ENCODE measurements around the gene APCDD1. TPM values are rescaled to one million over a fixed set of nuclear protein-coding genes. Genes with fewer than 3 reads are reported as not detected.

Gene APCDD1
- total and polyA plus RNA-seq, 7 experiments from 2014 or later, result 0.16 to 0.81 TPM; not detected in 5

DNA sequence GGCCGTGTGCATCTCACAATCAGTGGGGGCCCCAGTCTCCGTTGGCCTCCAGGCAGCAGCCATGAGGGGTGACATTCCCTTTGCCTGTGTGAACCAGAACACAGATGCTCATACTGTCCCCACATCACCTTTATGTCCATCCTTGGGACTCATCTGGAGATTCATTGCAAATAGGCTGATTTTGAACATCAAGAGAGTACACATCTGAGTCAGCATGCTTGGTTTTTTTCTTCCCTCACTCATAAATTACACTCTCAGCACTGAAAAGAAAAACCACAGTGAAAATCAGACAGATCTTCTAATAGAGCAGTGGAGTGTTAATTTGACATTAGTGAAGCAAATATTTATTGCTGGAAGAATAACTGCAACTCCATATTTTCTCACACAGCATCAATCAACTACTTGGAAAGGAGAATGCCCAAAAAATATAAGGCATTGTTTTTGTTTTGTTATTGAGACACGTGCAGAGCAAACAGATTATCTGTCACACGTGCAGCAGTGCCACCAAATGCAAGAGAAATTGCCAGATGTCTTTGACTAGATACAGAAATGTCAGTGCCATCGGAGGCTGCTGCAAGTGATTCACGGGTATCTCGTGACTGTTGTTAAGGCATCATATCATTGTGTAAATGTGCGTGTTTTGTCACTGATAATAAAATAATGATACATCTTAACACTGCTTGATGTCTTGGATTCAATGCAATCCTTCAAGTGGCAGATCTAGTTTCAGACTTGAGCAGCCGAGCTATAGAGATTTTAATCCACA, 10.9 kb downstream of the APCDD1 start:
- intact Hi-C loops (cut with micrococcal nuclease), result no loop called here
- H3K4me3 ChIP-seq (ENCODE audit: low read length), result no peak overlapping the region
- Mint-ChIP-seq H3K4me1 (no peaks in the 10 kb centered on the region), H3K4me3 (no peak overlapping the region), H3K27me3 (peaks cover 7 to 22% (median 14%) of the 10 kb centered on the region in 5 donors), H3K9me3 (peaks cover 0 to 6% (median 0%) of the 10 kb centered on the region in 11 donors), H3K27ac (no peak overlapping the region), H3K36me3 (no peaks in the 10 kb centered on the region)
- H3K27me3 ChIP-seq (ENCODE audit: control insufficient read depth in 2 of 2, insufficient read depth in 2 of 2, low read length in 2 of 2), result no peaks in the 10 kb centered on the region
- ChIA-PET CTCF (no interaction called here), POLR2A (no interaction called here)
- no peaks in the 10 kb centered on the region for H3K9me3 ChIP-seq (ENCODE audit: control insufficient read depth in 2 of 3, low read length in 3 of 3)
- no peak overlapping the region for H3K27ac ChIP-seq (ENCODE audit: low read depth, low read length)
- ATAC-seq (no peak), DNase-seq (no peak)
- H3K4me1 ChIP-seq (ENCODE audit: control insufficient read depth in 2 of 2, insufficient read depth in 2 of 2, low read length in 2 of 2), result no peaks in the 10 kb centered on the region
- no peaks in the 10 kb centered on the region for H3K36me3 ChIP-seq (ENCODE audit: control insufficient read depth in 2 of 3, insufficient read depth in 3 of 3, low read length in 3 of 3)

DNA sequence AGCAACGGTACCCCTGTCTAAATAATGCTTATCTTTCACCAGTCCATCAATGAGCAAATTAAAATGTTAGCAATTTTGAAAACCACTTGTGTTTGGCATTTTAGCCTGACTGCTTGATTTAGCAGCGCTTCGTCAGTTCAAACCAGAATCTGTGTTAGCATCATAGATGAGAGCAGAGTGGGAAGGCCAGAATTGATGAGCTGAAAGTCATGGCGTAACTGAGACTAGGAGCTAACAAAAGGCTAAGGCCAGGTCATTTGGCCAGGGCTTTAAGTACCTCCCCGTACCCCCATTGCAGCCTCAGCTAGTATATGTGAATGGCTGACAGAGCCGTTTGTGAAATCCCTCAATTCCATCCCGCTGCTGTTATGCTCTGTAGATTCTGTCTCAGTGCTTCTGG, 16.0 kb downstream of the APCDD1 start:
- no peak for DNase-seq
- H3K36me3 ChIP-seq (ENCODE audit: control insufficient read depth in 2 of 3, insufficient read depth in 3 of 3, low read length in 3 of 3), result no peaks in the 10 kb centered on the region
- peaks cover 7 to 24% (median 11%) of the 10 kb centered on the region in 5 donors for H3K27me3 Mint-ChIP-seq
- H3K27me3 ChIP-seq (ENCODE audit: control insufficient read depth in 2 of 2, insufficient read depth in 2 of 2, low read length in 2 of 2), result no peaks in the 10 kb centered on the region
- H3K36me3 Mint-ChIP-seq, result no peaks in the 10 kb centered on the region
- no peak overlapping the region for H3K4me3 ChIP-seq (ENCODE audit: low read length)
- POLR2A ChIA-PET, result no interaction called here
- H3K9me3 Mint-ChIP-seq, result no peaks in the 10 kb centered on the region
- no peaks in the 10 kb centered on the region for H3K4me1 ChIP-seq (ENCODE audit: control insufficient read depth in 2 of 2, insufficient read depth in 2 of 2, low read length in 2 of 2)
- H3K9me3 ChIP-seq (ENCODE audit: control insufficient read depth in 2 of 3, low read length in 3 of 3), result no peaks in the 10 kb centered on the region
- H3K4me3 Mint-ChIP-seq, result no peak overlapping the region
- H3K4me1 Mint-ChIP-seq, result peaks cover 0 to 3% (median 0%) of the 10 kb centered on the region in 7 donors
- ATAC-seq, result no peak
- no peak overlapping the region for H3K27ac Mint-ChIP-seq
- CTCF ChIA-PET, result no interaction called here
- no peak overlapping the region for H3K27ac ChIP-seq (ENCODE audit: low read depth, low read length)
- intact Hi-C loops (cut with micrococcal nuclease), result no loop called here

DNA sequence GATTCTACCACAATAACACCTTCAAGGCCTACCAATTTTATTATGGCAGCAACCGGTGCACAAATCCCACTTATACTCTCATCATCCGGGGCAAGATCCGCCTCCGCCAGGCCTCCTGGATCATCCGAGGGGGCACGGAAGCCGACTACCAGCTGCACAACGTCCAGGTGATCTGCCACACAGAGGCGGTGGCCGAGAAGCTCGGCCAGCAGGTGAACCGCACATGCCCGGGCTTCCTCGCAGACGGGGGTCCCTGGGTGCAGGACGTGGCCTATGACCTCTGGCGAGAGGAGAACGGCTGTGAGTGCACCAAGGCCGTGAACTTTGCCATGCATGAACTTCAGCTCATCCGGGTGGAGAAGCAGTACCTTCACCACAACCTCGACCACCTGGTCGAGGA, 17.1 kb downstream of the APCDD1 start:
- Mint-ChIP-seq H3K27me3 (peaks cover 7 to 34% (median 15%) of the 10 kb centered on the region in 5 donors), H3K27ac (no peak overlapping the region), H3K9me3 (no peaks in the 10 kb centered on the region), H3K36me3 (no peaks in the 10 kb centered on the region), H3K4me3 (no peak overlapping the region), H3K4me1 (peaks cover 0 to 3% (median 0%) of the 10 kb centered on the region in 7 donors)
- H3K4me3 ChIP-seq (ENCODE audit: low read length), result no peak overlapping the region
- H3K27ac ChIP-seq (ENCODE audit: low read depth, low read length), result no peak overlapping the region
- intact Hi-C loops (cut with micrococcal nuclease), result no loop called here
- ATAC-seq (no peak), DNase-seq (no peak)
- H3K4me1 ChIP-seq (ENCODE audit: control insufficient read depth in 2 of 2, insufficient read depth in 2 of 2, low read length in 2 of 2), result no peaks in the 10 kb centered on the region
- H3K36me3 ChIP-seq (ENCODE audit: control insufficient read depth in 2 of 3, insufficient read depth in 3 of 3, low read length in 3 of 3), result no peaks in the 10 kb centered on the region
- no peaks in the 10 kb centered on the region for H3K9me3 ChIP-seq (ENCODE audit: control insufficient read depth in 2 of 3, low read length in 3 of 3)
- ChIA-PET CTCF (no interaction called here), POLR2A (no interaction called here)
- H3K27me3 ChIP-seq (ENCODE audit: control insufficient read depth in 2 of 2, insufficient read depth in 2 of 2, low read length in 2 of 2), result no peaks in the 10 kb centered on the region

DNA sequence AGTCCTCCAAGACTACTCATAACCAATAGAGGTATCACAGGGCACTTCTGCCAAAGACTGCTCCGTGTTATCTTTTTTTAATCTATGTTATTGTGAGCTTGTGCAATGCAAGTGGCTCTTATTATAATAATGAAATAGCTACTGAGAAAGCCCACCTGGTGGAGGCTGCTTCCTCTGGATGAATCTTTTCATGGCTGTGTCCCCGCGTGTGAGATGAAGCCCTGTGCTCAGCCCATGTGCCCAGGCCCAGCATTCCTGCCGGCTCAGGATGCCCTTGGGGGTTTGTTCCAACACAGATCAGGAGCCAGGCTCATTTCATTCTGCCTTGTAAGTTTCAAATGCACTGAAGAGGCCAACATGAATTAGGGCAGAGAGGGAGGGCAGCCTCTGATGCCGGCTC, 18.7 kb downstream of the APCDD1 start:
- no peaks in the 10 kb centered on the region for H3K27me3 ChIP-seq (ENCODE audit: control insufficient read depth in 2 of 2, insufficient read depth in 2 of 2, low read length in 2 of 2)
- H3K36me3 Mint-ChIP-seq, result no peaks in the 10 kb centered on the region
- POLR2A ChIA-PET, result no interaction called here

DNA sequence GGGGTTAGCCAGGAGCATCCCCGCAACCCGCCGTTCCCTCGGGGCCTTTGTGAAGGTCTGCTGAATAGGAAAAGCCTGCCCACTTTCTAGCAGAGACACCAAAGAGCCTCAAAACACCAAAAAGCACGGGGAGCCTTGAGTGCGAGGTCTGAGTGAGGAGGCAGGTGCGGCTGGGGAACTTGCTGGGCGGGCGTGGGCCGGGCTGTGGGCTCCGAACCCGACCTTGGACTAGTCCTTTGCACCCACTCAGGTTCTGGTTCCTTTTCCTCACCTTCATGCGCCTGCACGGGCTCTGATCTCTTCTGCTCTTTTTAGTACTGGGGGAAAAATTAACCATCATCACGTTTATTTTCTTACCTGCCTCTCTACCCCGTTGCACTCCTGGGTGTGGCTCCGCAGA, 19.9 kb downstream of the APCDD1 start:
- Mint-ChIP-seq H3K9me3 (no peaks in the 10 kb centered on the region), H3K36me3 (no peaks in the 10 kb centered on the region), H3K27ac (no peak overlapping the region), H3K27me3 (peaks cover 8 to 44% (median 25%) of the 10 kb centered on the region in 5 donors), H3K4me3 (no peak overlapping the region), H3K4me1 (peaks cover 0 to 3% (median 0%) of the 10 kb centered on the region in 7 donors)
- DNase-seq (no peak), ATAC-seq (no peak)
- CTCF ChIA-PET, result no interaction called here
- Histone ChIP-seq H3K27me3 (ENCODE audit: control insufficient read depth in 2 of 2, insufficient read depth in 2 of 2, low read length in 2 of 2) (no peaks in the 10 kb centered on the region), H3K4me3 (ENCODE audit: low read length) (no peak overlapping the region), H3K36me3 (ENCODE audit: control insufficient read depth in 2 of 3, insufficient read depth in 3 of 3, low read length in 3 of 3) (no peaks in the 10 kb centered on the region), H3K9me3 (ENCODE audit: control insufficient read depth in 2 of 3, low read length in 3 of 3) (no peaks in the 10 kb centered on the region), H3K4me1 (ENCODE audit: control insufficient read depth in 2 of 2, insufficient read depth in 2 of 2, low read length in 2 of 2) (no peaks in the 10 kb centered on the region), H3K27ac (ENCODE audit: low read depth, low read length) (no peak overlapping the region)
- intact Hi-C loops (cut with micrococcal nuclease), result no loop called here
- POLR2A ChIA-PET, result no interaction called here

More for the DNA sequence above, 18.7 kb downstream of the APCDD1 start:
- Mint-ChIP-seq H3K27ac (no peak overlapping the region), H3K9me3 (no peaks in the 10 kb centered on the region), H3K4me3 (no peak overlapping the region), H3K27me3 (peaks cover 7 to 38% (median 21%) of the 10 kb centered on the region in 5 donors), H3K4me1 (peaks cover 0 to 3% (median 0%) of the 10 kb centered on the region in 7 donors)
- Histone ChIP-seq H3K9me3 (ENCODE audit: control insufficient read depth in 2 of 3, low read length in 3 of 3) (no peaks in the 10 kb centered on the region), H3K36me3 (ENCODE audit: control insufficient read depth in 2 of 3, insufficient read depth in 3 of 3, low read length in 3 of 3) (no peaks in the 10 kb centered on the region), H3K4me1 (ENCODE audit: control insufficient read depth in 2 of 2, insufficient read depth in 2 of 2, low read length in 2 of 2) (no peaks in the 10 kb centered on the region), H3K4me3 (ENCODE audit: low read length) (no peak overlapping the region), H3K27ac (ENCODE audit: low read depth, low read length) (no peak overlapping the region)
- CTCF ChIA-PET, result no interaction called here
- intact Hi-C loops (cut with micrococcal nuclease), result no loop called here
- no peak for DNase-seq
- no peak for ATAC-seq

DNA sequence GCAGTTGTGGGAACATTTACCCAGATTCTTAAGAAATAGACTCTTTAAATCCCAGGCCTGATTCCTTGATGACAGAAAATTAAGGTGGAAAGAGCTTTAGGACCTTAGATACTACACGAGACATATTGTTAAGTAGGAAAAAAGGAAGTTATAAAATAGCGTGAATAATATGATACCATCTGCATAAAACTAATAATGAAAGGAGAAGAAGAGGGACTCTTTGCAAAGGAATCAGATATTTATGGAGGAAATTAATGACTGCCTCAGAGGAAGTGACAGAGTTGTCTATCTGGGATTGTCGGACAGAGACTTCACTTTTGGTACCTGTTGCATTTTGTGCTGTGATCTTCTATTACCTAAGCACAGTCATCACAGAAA, 20.8 kb downstream of the APCDD1 start:
- CTCF ChIA-PET, result interaction anchor here (0.7 kb wide), 1 partner anchor 13 kb away, joined by 4 read pairs; no protein-coding TSS in a partner anchor
- Mint-ChIP-seq H3K4me1 (peaks cover 0 to 3% (median 0%) of the 10 kb centered on the region in 7 donors), H3K27me3 (peaks cover 6 to 47% (median 25%) of the 10 kb centered on the region in 5 donors), H3K36me3 (no peaks in the 10 kb centered on the region), H3K4me3 (no peak overlapping the region), H3K27ac (no peak overlapping the region), H3K9me3 (no peaks in the 10 kb centered on the region)
- H3K27me3 ChIP-seq (ENCODE audit: control insufficient read depth in 2 of 2, insufficient read depth in 2 of 2, low read length in 2 of 2), result no peaks in the 10 kb centered on the region
- H3K27ac ChIP-seq (ENCODE audit: low read depth, low read length), result no peak overlapping the region
- H3K4me1 ChIP-seq (ENCODE audit: control insufficient read depth in 2 of 2, insufficient read depth in 2 of 2, low read length in 2 of 2), result no peaks in the 10 kb centered on the region
- no peaks in the 10 kb centered on the region for H3K9me3 ChIP-seq (ENCODE audit: control insufficient read depth in 2 of 3, low read length in 3 of 3)
- no peak overlapping the region for H3K4me3 ChIP-seq (ENCODE audit: low read length)
- POLR2A ChIA-PET, result no interaction called here
- no peak for ATAC-seq
- no peak for DNase-seq
- intact Hi-C loops (cut with micrococcal nuclease), result no loop called here
- H3K36me3 ChIP-seq (ENCODE audit: control insufficient read depth in 2 of 3, insufficient read depth in 3 of 3, low read length in 3 of 3), result no peaks in the 10 kb centered on the region

DNA sequence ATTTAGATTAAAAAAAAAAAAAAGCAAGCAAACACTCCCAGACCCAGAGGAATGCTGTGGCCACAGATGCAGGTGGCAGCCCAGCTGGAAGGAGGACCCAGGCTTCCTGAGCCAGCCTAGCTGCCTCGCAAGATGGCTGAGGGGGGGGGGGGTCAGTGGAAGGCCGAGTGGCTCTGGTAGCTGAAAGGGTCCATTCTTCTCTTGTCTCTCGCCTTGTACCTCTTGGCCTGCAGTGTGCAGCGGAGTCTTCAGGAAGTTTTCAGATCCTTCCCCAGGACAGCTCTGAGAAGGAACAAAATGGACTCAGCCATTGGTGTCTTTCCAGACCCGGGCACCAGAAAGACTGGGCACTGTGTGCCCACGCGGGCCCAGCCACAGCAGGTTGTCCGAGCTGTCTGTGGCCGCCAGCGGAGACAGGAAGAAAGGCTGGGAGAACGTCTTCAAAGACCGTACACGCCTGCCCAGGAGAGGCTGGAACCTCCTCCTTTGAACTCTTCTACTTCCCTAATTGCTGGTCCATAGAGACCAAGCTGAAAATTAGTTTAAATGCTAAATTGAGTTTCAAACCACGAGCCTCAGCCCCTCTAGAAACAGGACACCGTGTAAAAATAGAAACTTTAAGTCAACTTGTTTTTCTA, 21.3 kb downstream of the APCDD1 start:
- Mint-ChIP-seq H3K9me3 (no peaks in the 10 kb centered on the region), H3K4me3 (no peak overlapping the region), H3K36me3 (no peaks in the 10 kb centered on the region), H3K4me1 (peaks cover 0 to 3% (median 0%) of the 10 kb centered on the region in 7 donors), H3K27ac (no peak overlapping the region), H3K27me3 (peaks cover 6 to 47% (median 25%) of the 10 kb centered on the region in 5 donors)
- Histone ChIP-seq H3K27me3 (ENCODE audit: control insufficient read depth in 2 of 2, insufficient read depth in 2 of 2, low read length in 2 of 2) (no peaks in the 10 kb centered on the region), H3K36me3 (ENCODE audit: control insufficient read depth in 2 of 3, insufficient read depth in 3 of 3, low read length in 3 of 3) (no peaks in the 10 kb centered on the region), H3K4me1 (ENCODE audit: control insufficient read depth in 2 of 2, insufficient read depth in 2 of 2, low read length in 2 of 2) (no peaks in the 10 kb centered on the region), H3K9me3 (ENCODE audit: control insufficient read depth in 2 of 3, low read length in 3 of 3) (no peaks in the 10 kb centered on the region), H3K4me3 (ENCODE audit: low read length) (no peak overlapping the region), H3K27ac (ENCODE audit: low read depth, low read length) (no peak overlapping the region)
- ChIA-PET CTCF (interaction anchor here (0.7 kb wide), 1 partner anchor 12 kb away, joined by 4 read pairs; no protein-coding TSS in a partner anchor), POLR2A (no interaction called here)
- intact Hi-C loops (cut with micrococcal nuclease), result no loop called here
- DNase-seq (no peak), ATAC-seq (no peak)
